ENCODE measurements around the gene CPE. TPM values are rescaled to one million over a fixed set of nuclear protein-coding genes. Genes with fewer than 3 reads are reported as not detected.

Gene CPE
- total RNA-seq, 2 experiments from 2014 or later, result not detected

DNA sequence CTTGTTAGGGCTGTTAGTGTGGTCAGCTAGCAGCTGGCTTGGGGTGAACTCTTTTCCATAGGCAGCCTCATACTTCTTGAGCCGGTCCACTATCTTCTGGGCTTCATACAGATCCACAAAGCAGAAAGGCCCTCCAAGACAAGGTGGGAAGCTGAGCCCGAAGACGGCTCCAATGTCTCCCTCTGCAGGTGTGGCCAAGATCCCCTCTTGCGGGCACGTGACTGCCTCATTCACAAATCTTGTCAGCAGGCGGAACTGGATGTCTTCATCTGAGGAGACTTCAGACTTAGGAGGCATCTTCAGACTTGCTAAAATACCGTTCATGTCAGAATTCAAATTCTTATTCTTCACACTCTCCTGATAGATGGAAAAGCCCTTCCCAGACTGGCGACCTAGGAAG, 25.3 kb downstream of the CPE start:
- intact Hi-C loops (cut with micrococcal nuclease; ENCODE audit: unreplicated experiment), result no loop called here
- no peak overlapping the region for H3K4me3 ChIP-seq (ENCODE audit: low read depth, low read length, poor library complexity, severe bottlenecking)
- H3K4me2 ChIP-seq (ENCODE audit: low read length), result no peak overlapping the region
- H3K9me2 ChIP-seq (ENCODE audit: insufficient read depth, low read length), result no peaks in the 10 kb centered on the region
- BruUV-seq (replicated peaks), result no TSS peak
- H4K20me1 ChIP-seq (ENCODE audit: insufficient read depth, low read length), result no peaks in the 10 kb centered on the region
- no peak overlapping the region for H2AFZ ChIP-seq (ENCODE audit: low read length)
- no peaks in the 10 kb centered on the region for H3K79me2 ChIP-seq (ENCODE audit: insufficient read depth, low read depth, low read length)
- no peaks in the 10 kb centered on the region for H3K36me3 ChIP-seq (ENCODE audit: insufficient read depth, low read length)
- H3K4me1 ChIP-seq (ENCODE audit: insufficient read depth, low read length, poor library complexity, severe bottlenecking), result no peaks in the 10 kb centered on the region
- H3K27ac ChIP-seq (ENCODE audit: low read depth, low read length, poor library complexity, severe bottlenecking), result no peak overlapping the region
- ChIA-PET CTCF (ENCODE audit: unreplicated experiment) (no interaction called here), POLR2A (no interaction called here)
- H3K9me3 ChIP-seq (ENCODE audit: low read length), result no peaks in the 10 kb centered on the region
- TF ChIP-seq, protein P1, sequence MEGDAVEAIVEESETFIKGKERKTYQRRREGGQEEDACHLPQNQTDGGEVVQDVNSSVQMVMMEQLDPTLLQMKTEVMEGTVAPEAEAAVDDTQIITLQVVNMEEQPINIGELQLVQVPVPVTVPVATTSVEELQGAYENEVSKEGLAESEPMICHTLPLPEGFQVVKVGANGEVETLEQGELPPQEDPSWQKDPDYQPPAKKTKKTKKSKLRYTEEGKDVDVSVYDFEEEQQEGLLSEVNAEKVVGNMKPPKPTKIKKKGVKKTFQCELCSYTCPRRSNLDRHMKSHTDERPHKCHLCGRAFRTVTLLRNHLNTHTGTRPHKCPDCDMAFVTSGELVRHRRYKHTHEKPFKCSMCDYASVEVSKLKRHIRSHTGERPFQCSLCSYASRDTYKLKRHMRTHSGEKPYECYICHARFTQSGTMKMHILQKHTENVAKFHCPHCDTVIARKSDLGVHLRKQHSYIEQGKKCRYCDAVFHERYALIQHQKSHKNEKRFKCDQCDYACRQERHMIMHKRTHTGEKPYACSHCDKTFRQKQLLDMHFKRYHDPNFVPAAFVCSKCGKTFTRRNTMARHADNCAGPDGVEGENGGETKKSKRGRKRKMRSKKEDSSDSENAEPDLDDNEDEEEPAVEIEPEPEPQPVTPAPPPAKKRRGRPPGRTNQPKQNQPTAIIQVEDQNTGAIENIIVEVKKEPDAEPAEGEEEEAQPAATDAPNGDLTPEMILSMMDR (conservative IDR thresholded peaks at IDR 0.05; ENCODE audit: low read length), result no peak
- TF ChIP-seq EZH2phosphoT487 (IDR thresholded peaks at IDR 0.05; ENCODE audit: borderline replicate concordance, low read depth, low read length), result no peak
- DNase-seq (ENCODE audit: low spot score), result no peak

GRCh38 chr4:165404696-165405095, 25.9 kb downstream of the CPE start:
- DNase-seq (ENCODE audit: low spot score), result no peak
- intact Hi-C loops (cut with micrococcal nuclease; ENCODE audit: unreplicated experiment), result no loop called here

DNA sequence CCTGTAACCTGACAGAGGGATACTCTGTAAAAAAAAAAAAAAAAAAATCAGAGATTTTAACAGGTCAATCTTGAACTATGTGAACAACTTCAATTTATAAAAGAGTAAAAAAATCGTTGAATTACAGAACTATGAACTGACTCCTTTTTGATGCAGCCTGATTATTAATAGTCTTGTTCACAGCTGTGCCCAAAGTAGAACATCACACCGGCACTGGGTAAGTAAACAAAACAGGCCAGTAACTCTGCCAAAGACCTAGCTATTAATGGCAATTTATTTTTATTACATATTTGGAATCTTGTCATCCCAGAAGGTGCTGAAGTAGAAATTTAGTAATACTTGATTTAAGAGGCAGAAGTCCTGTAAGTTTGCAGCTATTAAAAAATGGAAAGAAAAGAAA, 31.4 kb downstream of the CPE start:
- no peaks in the 10 kb centered on the region for H3K79me2 ChIP-seq (ENCODE audit: insufficient read depth, low read depth, low read length)
- no peaks in the 10 kb centered on the region for H3K36me3 ChIP-seq (ENCODE audit: insufficient read depth, low read length)
- no peaks in the 10 kb centered on the region for H3K4me1 ChIP-seq (ENCODE audit: insufficient read depth, low read length, poor library complexity, severe bottlenecking)
- H4K20me1 ChIP-seq (ENCODE audit: insufficient read depth, low read length), result no peaks in the 10 kb centered on the region
- no peak for DNase-seq (ENCODE audit: low spot score)
- intact Hi-C loops (cut with micrococcal nuclease; ENCODE audit: unreplicated experiment), result no loop called here
- CTCF ChIA-PET (ENCODE audit: unreplicated experiment), result no interaction called here
- POLR2A ChIA-PET, result interaction anchor here (0.7 to 0.8 kb wide), 3 partner anchors 21 to 94 kb away, joined by 3 to 5 read pairs (median 3); no protein-coding TSS in a partner anchor
- BruUV-seq (replicated peaks), result no TSS peak
- H3K9me3 ChIP-seq (ENCODE audit: low read length), result no peaks in the 10 kb centered on the region
- no peak overlapping the region for H3K27ac ChIP-seq (ENCODE audit: low read depth, low read length, poor library complexity, severe bottlenecking)
- no peak overlapping the region for H3K4me3 ChIP-seq (ENCODE audit: low read depth, low read length, poor library complexity, severe bottlenecking)
- H3K4me2 ChIP-seq (ENCODE audit: low read length), result no peak overlapping the region
- H2AFZ ChIP-seq (ENCODE audit: low read length), result no peak overlapping the region
- H3K9me2 ChIP-seq (ENCODE audit: insufficient read depth, low read length), result no peaks in the 10 kb centered on the region
- TF ChIP-seq EZH2phosphoT487 (IDR thresholded peaks at IDR 0.05; ENCODE audit: borderline replicate concordance, low read depth, low read length), result no peak
- TF ChIP-seq, protein P1 (conservative IDR thresholded peaks at IDR 0.05; ENCODE audit: low read length), result no peak

More at GRCh38 chr4:165404696-165405095, 25.9 kb downstream of the CPE start:
- BruUV-seq (replicated peaks), result no TSS peak
- Histone ChIP-seq H3K9me3 (ENCODE audit: low read length) (no peaks in the 10 kb centered on the region), H3K4me1 (ENCODE audit: insufficient read depth, low read length, poor library complexity, severe bottlenecking) (no peaks in the 10 kb centered on the region), H3K36me3 (ENCODE audit: insufficient read depth, low read length) (no peaks in the 10 kb centered on the region), H3K4me2 (ENCODE audit: low read length) (no peak overlapping the region), H3K9me2 (ENCODE audit: insufficient read depth, low read length) (no peaks in the 10 kb centered on the region), H3K27ac (ENCODE audit: low read depth, low read length, poor library complexity, severe bottlenecking) (no peak overlapping the region), H3K79me2 (ENCODE audit: insufficient read depth, low read depth, low read length) (no peaks in the 10 kb centered on the region), H2AFZ (ENCODE audit: low read length) (no peak overlapping the region), H4K20me1 (ENCODE audit: insufficient read depth, low read length) (no peaks in the 10 kb centered on the region), H3K4me3 (ENCODE audit: low read depth, low read length, poor library complexity, severe bottlenecking) (no peak overlapping the region)
- ChIA-PET POLR2A (interaction anchor here (0.6 kb wide), 1 partner anchor 58 kb away, joined by 3 read pairs; no protein-coding TSS in a partner anchor), CTCF (ENCODE audit: unreplicated experiment) (no interaction called here)
- TF ChIP-seq EZH2phosphoT487 (IDR thresholded peaks at IDR 0.05; ENCODE audit: borderline replicate concordance, low read depth, low read length), result no peak
- TF ChIP-seq, protein P1 (conservative IDR thresholded peaks at IDR 0.05; ENCODE audit: low read length), result no peak
